HG02885 (cell line): ENCODE measurements around the gene MINDY4B.

Experiments
- ATAC-seq: cut with Tn5 transposase; IDR thresholded peaks from one replicate; pipeline ENCODE4 v1.9.1; 2021; ENCODE audit warnings: mild to moderate bottlenecking; ENCODE audit not compliant: unreplicated experiment, poor library complexity

MINDY4B gene

GRCh38 chr3:150905339-150905738, at the start of gene MINDY4B:
TSS of gene MINDY4B (minus strand) at chr3:150905439. CDS start at chr3:150905439, 0 bp downstream.
- ATAC-seq, result no peak

GRCh38 chr3:150951923-150952322, 46.7 kb upstream of the MINDY4B start:
- ATAC-seq, result no peak

GRCh38 chr3:150945226-150946032, 40.2 kb upstream of the MINDY4B start:
- no peak for ATAC-seq

GRCh38 chr3:150942221-150942620, 37.0 kb upstream of the MINDY4B start:
- no peak for ATAC-seq

GRCh38 chr3:150936693-150937092, 31.5 kb upstream of the MINDY4B start:
- peak; percentile 62 for ATAC-seq

GRCh38 chr3:150933473-150933995, 28.3 kb upstream of the MINDY4B start:
- no peak for ATAC-seq

- ATAC-seq, result no peak
These were observed 26.5 kb upstream of the MINDY4B start for GRCh38 chr3:150931745-150932144.

GRCh38 chr3:150930839-150931238, 25.6 kb upstream of the MINDY4B start:
- no peak for ATAC-seq

GRCh38 chr3:150928234-150928633, 23.0 kb upstream of the MINDY4B start:
- ATAC-seq, result no peak

- ATAC-seq, result no peak
These were observed 21.1 kb upstream of the MINDY4B start for GRCh38 chr3:150926328-150926727.

- peak; percentile 96 for ATAC-seq
These were observed 20.5 kb upstream of the MINDY4B start for GRCh38 chr3:150925751-150926201.

- no peak for ATAC-seq
These were observed 17.4 kb upstream of the MINDY4B start for GRCh38 chr3:150922611-150923010.

GRCh38 chr3:150921209-150921608, 16.0 kb upstream of the MINDY4B start:
- no peak for ATAC-seq

- ATAC-seq, result no peak
These were observed 15.0 kb upstream of the MINDY4B start for GRCh38 chr3:150920236-150920635.

- ATAC-seq, result no peak
These were observed 12.7 kb upstream of the MINDY4B start for GRCh38 chr3:150917951-150918350.

- no peak for ATAC-seq
These were observed 8.1 kb upstream of the MINDY4B start for GRCh38 chr3:150913133-150913922.

- peak; percentile 71 for ATAC-seq
These were observed 7.3 kb upstream of the MINDY4B start for GRCh38 chr3:150912501-150912900.

- no peak for ATAC-seq
These were observed 6.5 kb upstream of the MINDY4B start for GRCh38 chr3:150911771-150912170.

GRCh38 chr3:150906461-150906860, 1.2 kb upstream of the MINDY4B start:
- ATAC-seq, result no peak

- no peak for ATAC-seq
These were observed 507 bp upstream of the MINDY4B start for GRCh38 chr3:150905746-150906145.

- ATAC-seq, result no peak
These were observed 2.3 kb downstream of the MINDY4B start for GRCh38 chr3:150902988-150903387.
